IMR-90 (cell line): Measurements from ENCODE around the gene ANGPTL4. TPM values are rescaled to one million over a fixed set of nuclear protein-coding genes. Genes with fewer than 3 reads are reported as not detected.

Experiments used
- ATAC-seq: fragments of 200-7000 bp; cut with Tn5 transposase; 2 replicates; pipeline ENCODE4 v1.9.1; 2020; ENCODE audit warnings: low read depth, mild to moderate bottlenecking, moderate library complexity
- BruUV-seq: library from RNA; stranded (reverse); fragments of 400-500 nt; replicated peaks from 2 replicates; lab custom pipeline; 2021; lab: Mats Ljungman, UMichigan
- CTCF ChIA-PET: fragments of 300-600 bp; formaldehyde crosslinking; extraction: SDS; loops from one replicate; lab custom pipeline; 2021; ENCODE audit warnings: antibody characterized with exemption; lab: Yijun Ruan, JAX
- POLR2A ChIA-PET: fragments of 300-600 bp; sonication (Branson Sonifier 250); formaldehyde crosslinking; loops from one replicate; lab custom pipeline; 2022; ENCODE audit warnings: antibody characterized with exemption; ENCODE audit not compliant: unreplicated experiment; lab: Charles Lee
- DNase-seq: peaks from one replicate; pipeline ENCODE4 v3.0.0; 2013
- H2AFZ ChIP-seq: replicated peaks from 2 replicates; pipeline ENCODE3; 2013; ENCODE audit warnings: low read length, mild to moderate bottlenecking; ENCODE audit not compliant: poor library complexity
- H2AK5ac ChIP-seq: 2 replicates; pipeline ENCODE4 v1.6.1; 2013; ENCODE audit warnings: low read depth, low read length, inconsistent platforms
- H2AK9ac ChIP-seq: replicated peaks from 2 replicates; pipeline ENCODE3; 2013; ENCODE audit warnings: mild to moderate bottlenecking, low read depth, low read length, moderate library complexity; ENCODE audit not compliant: poor library complexity
- H2BK120ac ChIP-seq: 2 replicates; pipeline ENCODE4 v1.6.1; 2013; ENCODE audit warnings: low read depth, low read length, inconsistent platforms
- H2BK15ac ChIP-seq: 3 replicates; pipeline ENCODE4 v1.6.1; 2013; ENCODE audit warnings: low read depth, low read length, inconsistent platforms
- H2BK20ac ChIP-seq: 2 replicates; pipeline ENCODE4 v1.6.1; 2013; ENCODE audit warnings: low read depth, mild to moderate bottlenecking, inconsistent platforms, low read length, moderate library complexity
- H2BK5ac ChIP-seq: 2 replicates; pipeline ENCODE4 v1.6.1; 2013; ENCODE audit warnings: mild to moderate bottlenecking, low read depth, low read length, inconsistent platforms; ENCODE audit not compliant: poor library complexity, severe bottlenecking
- H3K14ac ChIP-seq: replicated peaks from 2 replicates; pipeline ENCODE4 v1.6.1; 2013; ENCODE audit warnings: low read depth, low read length, inconsistent platforms
- H3K18ac ChIP-seq: 2 replicates; pipeline ENCODE4 v1.6.1; 2013; ENCODE audit warnings: low read depth, low read length, control low read depth
- H3K23ac ChIP-seq: 2 replicates; pipeline ENCODE4 v1.6.1; 2013; ENCODE audit warnings: low read depth, low read length, inconsistent platforms
- H3K27ac ChIP-seq: 2 replicates; pipeline ENCODE4 v1.5.1; 2013; ENCODE audit warnings: mild to moderate bottlenecking, control low read depth, low read length; ENCODE audit not compliant: insufficient read depth
- H3K27me3 ChIP-seq: 2 replicates; pipeline ENCODE4 v1.6.1; 2013; ENCODE audit warnings: low read length; ENCODE audit not compliant: control insufficient read depth, insufficient read depth
- H3K36me3 ChIP-seq: 2 replicates; pipeline ENCODE4 v1.6.1; 2013; ENCODE audit warnings: low read length, mixed read lengths; ENCODE audit not compliant: control insufficient read depth, insufficient read depth
- H3K4ac ChIP-seq: 2 replicates; pipeline ENCODE4 v1.6.1; 2013; ENCODE audit warnings: low read depth, low read length, inconsistent platforms
- H3K4me1 ChIP-seq: 2 replicates; pipeline ENCODE4 v1.6.1; 2013; ENCODE audit warnings: low read length, mixed read lengths; ENCODE audit not compliant: control insufficient read depth, insufficient read depth
- H3K4me2 ChIP-seq: 2 replicates; pipeline ENCODE4 v1.6.1; 2013; ENCODE audit warnings: low read depth, mild to moderate bottlenecking, control low read depth, low read length, moderate library complexity
- H3K4me3 ChIP-seq: 2 replicates; pipeline ENCODE4 v1.5.1; 2013; ENCODE audit warnings: low read depth, mild to moderate bottlenecking, control low read depth, low read length, moderate library complexity; ENCODE audit not compliant: insufficient read depth
- H3K56ac ChIP-seq: 2 replicates; pipeline ENCODE4 v1.6.1; 2013; ENCODE audit warnings: low read length, inconsistent platforms; ENCODE audit not compliant: insufficient read depth; ENCODE audit errors: extremely low read depth
- H3K79me1 ChIP-seq, 2 experiments: 2 replicates each; pipeline ENCODE4 v1.6.1; 2013; ENCODE audit warnings: low read length in 2 of 2, inconsistent platforms in 1 of 2, low read depth in 1 of 2
- H3K9ac ChIP-seq: 2 replicates; pipeline ENCODE4 v1.6.1; 2013; ENCODE audit warnings: low read depth, low read length, control low read depth
- H3K9me1 ChIP-seq: 2 replicates; pipeline ENCODE4 v1.6.1; 2013; ENCODE audit warnings: low read length, inconsistent platforms; ENCODE audit not compliant: insufficient read depth
- H3K9me3 ChIP-seq: 2 replicates; pipeline ENCODE4 v1.6.1; 2013; ENCODE audit warnings: low read length; ENCODE audit not compliant: control insufficient read depth, insufficient read depth
- H4K20me1 ChIP-seq: 2 replicates; pipeline ENCODE4 v1.6.1; 2013; ENCODE audit warnings: low read length, inconsistent platforms; ENCODE audit not compliant: insufficient read depth
- H4K5ac ChIP-seq: 2 replicates; pipeline ENCODE4 v1.6.1; 2013; ENCODE audit warnings: mild to moderate bottlenecking, low read depth, low read length, control low read depth
- H4K8ac ChIP-seq, 2 experiments: 2 replicates each; pipeline ENCODE4 v1.6.1; 2013; ENCODE audit warnings: low read depth in 2 of 2, low read length in 2 of 2, control low read depth in 1 of 2, inconsistent platforms in 1 of 2
- H4K91ac ChIP-seq: 2 replicates; pipeline ENCODE4 v1.6.1; 2013; ENCODE audit warnings: low read depth, low read length, inconsistent platforms; ENCODE audit not compliant: insufficient read depth
- BHLHE40 ChIP-seq: fragments of 150-350 bp; IDR thresholded peaks from 2 replicates; pipeline ENCODE4 v1.6.1; 2016; ENCODE audit warnings: mild to moderate bottlenecking, low read depth, low read length
- CEBPB ChIP-seq: IDR thresholded peaks from 2 replicates; pipeline ENCODE4 v1.6.1; 2012; ENCODE audit warnings: low read depth, low read length, improper control_type of control experiment
- FOS ChIP-seq: fragments of 150-350 bp; IDR thresholded peaks from 2 replicates; pipeline ENCODE4 v1.6.1; 2016; ENCODE audit warnings: low read depth, low read length
- MAFK ChIP-seq: IDR thresholded peaks from 2 replicates; pipeline ENCODE4 v1.6.1; 2012; ENCODE audit warnings: low read depth, low read length, improper control_type of control experiment
- MAZ ChIP-seq: IDR thresholded peaks from 2 replicates; pipeline ENCODE4 v1.6.1; 2012; ENCODE audit warnings: low read depth, mild to moderate bottlenecking, low read length, improper control_type of control experiment, moderate library complexity, borderline replicate concordance
- MXI1 ChIP-seq: IDR thresholded peaks from 2 replicates; pipeline ENCODE4 v1.6.1; 2012; ENCODE audit warnings: low read depth, mild to moderate bottlenecking, low read length, moderate library complexity, borderline replicate concordance
- NFE2L2 ChIP-seq: fragments of 150-350 bp; IDR thresholded peaks from 2 replicates; pipeline ENCODE4 v1.6.1; 2016; ENCODE audit warnings: low read depth, mild to moderate bottlenecking, low read length
- POLR2A ChIP-seq: IDR thresholded peaks from 2 replicates; pipeline ENCODE4 v1.6.1; 2012; ENCODE audit warnings: mild to moderate bottlenecking, low read depth, low read length
- RAD21 ChIP-seq: IDR thresholded peaks from 2 replicates; pipeline ENCODE4 v1.6.1; 2012; ENCODE audit warnings: low read length, improper control_type of control experiment
- RCOR1 ChIP-seq: IDR thresholded peaks from 2 replicates; pipeline ENCODE4 v1.6.1; 2012; ENCODE audit warnings: mild to moderate bottlenecking, low read length, improper control_type of control experiment; ENCODE audit not compliant: insufficient replicate concordance
- SMC3 ChIP-seq: fragments of 150-350 bp; IDR thresholded peaks from 2 replicates; pipeline ENCODE4 v1.6.1; 2016; ENCODE audit warnings: low read depth, mild to moderate bottlenecking, antibody characterized with exemption, low read length, moderate library complexity
- WGBS, 2 experiments: methylation state at CpG; one replicate each; pipeline versions ENCODE4 v1.1.5 to v1.1.7; 2013; ENCODE audit warnings: missing lambda C conversion rate in 2 of 2; ENCODE audit not compliant: insufficient read length in 1 of 2; ENCODE audit errors: extremely low coverage in 2 of 2; 5-methylcytosine and 5-hydroxymethylcytosine counted together
- dilution Hi-C: fragments of 300-500 bp; cut with HindIII; formaldehyde crosslinking; loops from one replicate; pipeline ENCODE4 v1.14.3; 2018; ENCODE audit warnings: low sequenced_read_pairs; ENCODE audit not compliant: unreplicated experiment
- in situ Hi-C: fragments of 300-500 bp; cut with MboI; formaldehyde crosslinking; loops from 3 replicates; pipeline ENCODE4 v1.14.3; 2019; ENCODE audit warnings: low sequenced_read_pairs, inconsistent platforms, mixed read lengths
- intact Hi-C: fragments of 100-400 bp; cut with micrococcal nuclease; formaldehyde crosslinking; loops from 2 replicates; pipeline ENCODE4 v1.10.0; 2022
- polyA plus RNA-seq, 3 experiments: library from polyadenylated mRNA; depleted of rRNA; stranded (reverse); fragments of >200 nt; gene quantifications; 2 replicates each; pipeline ENCODE4 v1.2.3, GENCODE V29; 2012; ENCODE audit warnings: low replicate concordance in 1 of 3
- total RNA-seq: library from RNA; depleted of rRNA; stranded (reverse); fragments of >200 nt; gene quantifications from 2 replicates; pipeline ENCODE4 v1.2.3, GENCODE V29; 2012
- TF ChIP-seq, protein P1 (sequence below): fragments of 150-350 bp; IDR thresholded peaks from 2 replicates; pipeline ENCODE4 v1.6.1; 2017; ENCODE audit warnings: mild to moderate bottlenecking, antibody characterized with exemption, low read length, low read depth
- TF ChIP-seq, protein P2 (sequence below): fragments of 150-350 bp; IDR thresholded peaks from 2 replicates; pipeline ENCODE4 v1.6.1; 2016; ENCODE audit warnings: low read depth, mild to moderate bottlenecking, low read length, moderate library complexity, borderline replicate concordance
- TF ChIP-seq, protein P3 (sequence below): conservative IDR thresholded peaks from 2 replicates; pipeline ENCODE4 v1.5.1; 2012; ENCODE audit warnings: mild to moderate bottlenecking, low read depth, low read length, improper control_type of control experiment

ANGPTL4 gene
- total and polyA plus RNA-seq, 2 of the 4 experiments (the other 2 are of a cell fraction): 1.4 to 19.1 TPM

GRCh38 chr19:8395621-8396082, 31.7 kb downstream of the ANGPTL4 start:
- Histone ChIP-seq H3K9me1 (peaks cover 33% of the 10 kb centered on the region), H4K91ac (peak overlapping the region; percentile 22; the same call in 1 of the 2 replicates), H3K9ac (no peak overlapping the region), H2BK5ac (no peak overlapping the region), H3K79me1 (peaks cover 49 to 88% of the 10 kb centered on the region in 2 experiments), H3K56ac (no peak overlapping the region), H3K23ac (no peak overlapping the region), H2BK20ac (no peak overlapping the region), H2BK15ac (no peak overlapping the region), H3K36me3 (peaks cover 10% of the 10 kb centered on the region; the same call in 1 of the 2 replicates), H3K27ac (no peak overlapping the region), H4K20me1 (peaks cover 89% of the 10 kb centered on the region), H2AFZ (peak overlapping the region; percentile 58), H4K5ac (no peak overlapping the region), H3K4me2 (no peak overlapping the region), H2AK9ac (no peak overlapping the region), H3K27me3 (no peaks in the 10 kb centered on the region), H2AK5ac (peak overlapping the region; percentile 70; the same call in 1 of the 2 replicates), H3K4me3 (no peak overlapping the region), H3K14ac (no peak overlapping the region), H2BK120ac (no peak overlapping the region), H3K4me1 (peaks cover 18% of the 10 kb centered on the region), H3K18ac (no peak overlapping the region), H3K9me3 (no peaks in the 10 kb centered on the region), H4K8ac (no peak overlapping the region), H3K4ac (no peak overlapping the region)
- DNase-seq: no peak
- in situ Hi-C loops: loop anchor here (5.0 kb wide), 1 partner anchor 38 kb away; no protein-coding TSS in a partner anchor
- CTCF ChIA-PET: interaction anchor here (0.6 kb wide), 1 partner anchor 275 kb away, joined by 4 read pairs; no protein-coding TSS in a partner anchor
- dilution Hi-C loops: no loop called here
- 98% methylated on average over 6 of the region's 14 CpGs; no CpG with 5 or more reads in 1 of the 2 experiments for WGBS, 2 experiments
- no peak for ATAC-seq
- BruUV-seq: no TSS peak
- POLR2A ChIA-PET: no interaction called here
- intact Hi-C loops: loop anchor here (1.0 kb wide), 1 partner anchor 41 kb away; no protein-coding TSS in a partner anchor
- TF ChIP-seq RCOR1 (no peak), NFE2L2 (no peak), POLR2A (no peak), BHLHE40 (no peak), SMC3 (no peak), MAFK (no peak), MXI1 (no peak), CEBPB (no peak), RAD21 (no peak), FOS (no peak), MAZ (no peak)
- TF ChIP-seq, protein P1, sequence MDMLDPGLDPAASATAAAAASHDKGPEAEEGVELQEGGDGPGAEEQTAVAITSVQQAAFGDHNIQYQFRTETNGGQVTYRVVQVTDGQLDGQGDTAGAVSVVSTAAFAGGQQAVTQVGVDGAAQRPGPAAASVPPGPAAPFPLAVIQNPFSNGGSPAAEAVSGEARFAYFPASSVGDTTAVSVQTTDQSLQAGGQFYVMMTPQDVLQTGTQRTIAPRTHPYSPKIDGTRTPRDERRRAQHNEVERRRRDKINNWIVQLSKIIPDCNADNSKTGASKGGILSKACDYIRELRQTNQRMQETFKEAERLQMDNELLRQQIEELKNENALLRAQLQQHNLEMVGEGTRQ: no peak
- TF ChIP-seq, protein P2, sequence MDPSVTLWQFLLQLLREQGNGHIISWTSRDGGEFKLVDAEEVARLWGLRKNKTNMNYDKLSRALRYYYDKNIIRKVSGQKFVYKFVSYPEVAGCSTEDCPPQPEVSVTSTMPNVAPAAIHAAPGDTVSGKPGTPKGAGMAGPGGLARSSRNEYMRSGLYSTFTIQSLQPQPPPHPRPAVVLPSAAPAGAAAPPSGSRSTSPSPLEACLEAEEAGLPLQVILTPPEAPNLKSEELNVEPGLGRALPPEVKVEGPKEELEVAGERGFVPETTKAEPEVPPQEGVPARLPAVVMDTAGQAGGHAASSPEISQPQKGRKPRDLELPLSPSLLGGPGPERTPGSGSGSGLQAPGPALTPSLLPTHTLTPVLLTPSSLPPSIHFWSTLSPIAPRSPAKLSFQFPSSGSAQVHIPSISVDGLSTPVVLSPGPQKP: no peak
- TF ChIP-seq, protein P3, sequence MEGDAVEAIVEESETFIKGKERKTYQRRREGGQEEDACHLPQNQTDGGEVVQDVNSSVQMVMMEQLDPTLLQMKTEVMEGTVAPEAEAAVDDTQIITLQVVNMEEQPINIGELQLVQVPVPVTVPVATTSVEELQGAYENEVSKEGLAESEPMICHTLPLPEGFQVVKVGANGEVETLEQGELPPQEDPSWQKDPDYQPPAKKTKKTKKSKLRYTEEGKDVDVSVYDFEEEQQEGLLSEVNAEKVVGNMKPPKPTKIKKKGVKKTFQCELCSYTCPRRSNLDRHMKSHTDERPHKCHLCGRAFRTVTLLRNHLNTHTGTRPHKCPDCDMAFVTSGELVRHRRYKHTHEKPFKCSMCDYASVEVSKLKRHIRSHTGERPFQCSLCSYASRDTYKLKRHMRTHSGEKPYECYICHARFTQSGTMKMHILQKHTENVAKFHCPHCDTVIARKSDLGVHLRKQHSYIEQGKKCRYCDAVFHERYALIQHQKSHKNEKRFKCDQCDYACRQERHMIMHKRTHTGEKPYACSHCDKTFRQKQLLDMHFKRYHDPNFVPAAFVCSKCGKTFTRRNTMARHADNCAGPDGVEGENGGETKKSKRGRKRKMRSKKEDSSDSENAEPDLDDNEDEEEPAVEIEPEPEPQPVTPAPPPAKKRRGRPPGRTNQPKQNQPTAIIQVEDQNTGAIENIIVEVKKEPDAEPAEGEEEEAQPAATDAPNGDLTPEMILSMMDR: no peak
